ENCODE data around the gene TOX2. TPM values are rescaled to one million over a fixed set of nuclear protein-coding genes. Genes with fewer than 3 reads are reported as not detected.

TOX2 gene
- total and polyA plus RNA-seq, 2 of the 8 experiments (the other 6 are each of a cell fraction or from before 2014, with no cell fraction given), result 1.8 to 3.4 TPM

DNA sequence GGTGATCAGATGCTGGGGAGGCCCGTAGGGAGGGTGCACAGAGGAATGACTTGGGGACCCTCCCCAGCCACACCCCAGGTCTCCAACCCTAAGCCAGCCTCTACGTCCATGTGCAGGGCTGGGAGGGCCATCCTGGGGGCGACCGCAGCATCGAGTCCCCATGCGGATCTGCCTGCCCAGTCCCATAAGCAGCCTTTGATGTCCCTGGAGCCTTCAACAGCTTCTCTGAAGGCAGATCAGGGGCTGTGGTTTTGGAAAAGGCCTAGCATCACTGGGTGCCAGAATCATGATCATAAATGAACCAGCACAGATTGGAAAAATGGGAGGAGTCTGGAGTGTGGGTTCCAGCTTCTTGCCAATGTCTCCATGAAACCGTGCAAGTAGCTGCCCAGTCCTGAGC, 22.9 kb downstream of the TOX2 start (continued):
- no peak for TF ChIP-seq CEBPB (IDR thresholded peaks at IDR 0.05; ENCODE audit: low read depth, low read length)
- no peak for TF ChIP-seq YY1 (IDR thresholded peaks at IDR 0.05; ENCODE audit: low read depth, low read length)
- no peak for TF ChIP-seq CHD1 (IDR thresholded peaks at IDR 0.05; ENCODE audit: low read depth, low read length)
- no peak for TF ChIP-seq GABPA (IDR thresholded peaks at IDR 0.05; ENCODE audit: borderline replicate concordance, insufficient read depth, low read length)

Data from H1 (cell line).